Inflammatory macrophage treated with lipopolysaccharide for 4 hours (primary cell): ENCODE data around the gene LRMDA.

Source experiments
- DNase-seq: peaks from one replicate; pipeline ENCODE4 v3.0.0-alpha.2; 2020

LRMDA gene

GRCh38 chr10:75449382-75450074 lies 18.1 kb downstream of the LRMDA start:
- DNase-seq, result no peak

GRCh38 chr10:75450075-75450445 lies 18.6 kb downstream of the LRMDA start:
- no peak for DNase-seq

- DNase-seq, result no peak
Observed at GRCh38 chr10:75450644-75451640, 19.5 kb downstream of the LRMDA start.

GRCh38 chr10:75451831-75452230 lies 20.4 kb downstream of the LRMDA start:
- DNase-seq, result no peak

- DNase-seq, result no peak
Observed at GRCh38 chr10:75452997-75453396, 21.6 kb downstream of the LRMDA start.

- DNase-seq, result no peak
Observed at GRCh38 chr10:75456122-75456521, 24.7 kb downstream of the LRMDA start.

GRCh38 chr10:75460059-75460458 lies 28.6 kb downstream of the LRMDA start:
- no peak for DNase-seq

GRCh38 chr10:75461672-75462649 lies 30.5 kb downstream of the LRMDA start:
- no peak for DNase-seq

- DNase-seq, result no peak
Observed at GRCh38 chr10:75462865-75463264, 31.4 kb downstream of the LRMDA start.

- DNase-seq, result no peak
Observed at GRCh38 chr10:75464478-75465449, 33.3 kb downstream of the LRMDA start.

- DNase-seq, result no peak
Observed at GRCh38 chr10:75465450-75465827, 34.0 kb downstream of the LRMDA start.

- DNase-seq, result no peak
Observed at GRCh38 chr10:75466001-75466400, 34.6 kb downstream of the LRMDA start.

- DNase-seq, result no peak
Observed at GRCh38 chr10:75466886-75467285, 35.5 kb downstream of the LRMDA start.

GRCh38 chr10:75468612-75469005 lies 37.2 kb downstream of the LRMDA start:
- no peak for DNase-seq

- peak; percentile 94 for DNase-seq
Observed at GRCh38 chr10:75469006-75469616, 37.7 kb downstream of the LRMDA start.

- DNase-seq, result no peak
Observed at GRCh38 chr10:75470901-75471300, 39.5 kb downstream of the LRMDA start.

- peak; percentile 17 for DNase-seq
Observed at GRCh38 chr10:75472685-75473084, 41.3 kb downstream of the LRMDA start.

GRCh38 chr10:75474106-75474505 lies 42.7 kb downstream of the LRMDA start:
- DNase-seq, result no peak

GRCh38 chr10:75475460-75476182 lies 44.2 kb downstream of the LRMDA start:
- DNase-seq, result no peak

GRCh38 chr10:75476569-75476968 lies 45.1 kb downstream of the LRMDA start:
- DNase-seq, result no peak
